GM12891 (cell line): ENCODE data around the gene PLK3.

ENCODE experiments used
- DNase-seq: peaks from one replicate; pipeline ENCODE4 v3.0.0; 2011; ENCODE audit warnings: low spot score; ENCODE audit not compliant: insufficient read length
- FAIRE-seq: peaks from 2 replicates; lab custom pipeline; 2011; peaks lifted over from hg19 to GRCh38; lab: Jason Lieb, UNC
- PAX5 ChIP-seq: IDR thresholded peaks from 2 replicates; pipeline ENCODE4 v1.6.1; 2011; ENCODE audit warnings: low read length, moderate library complexity, mild to moderate bottlenecking; ENCODE audit not compliant: insufficient read depth, severe bottlenecking
- POLR2A ChIP-seq: IDR thresholded peaks from 2 replicates; pipeline ENCODE4 v1.6.1; 2011; ENCODE audit warnings: low read depth, low read length, control low read depth
- POLR2AphosphoS5 ChIP-seq: IDR thresholded peaks from 2 replicates; pipeline ENCODE4 v1.6.1; 2011; ENCODE audit warnings: low read depth, low read length, control low read depth
- POU2F2 ChIP-seq: IDR thresholded peaks from 2 replicates; pipeline ENCODE4 v1.6.1; 2011; ENCODE audit warnings: low read depth, mild to moderate bottlenecking, control low read depth, low read length, moderate library complexity
- SPI1 ChIP-seq: IDR thresholded peaks from 2 replicates; pipeline ENCODE4 v1.6.1; 2011; ENCODE audit warnings: low read depth, low read length, control low read depth
- TAF1 ChIP-seq: IDR thresholded peaks from 2 replicates; pipeline ENCODE4 v1.6.1; 2011; ENCODE audit warnings: low read depth, low read length, control low read depth

Gene PLK3

GRCh38 chr1:44802306-44803061, 2.3 kb downstream of the PLK3 start:
- no peak for DNase-seq
- no peak for TF ChIP-seq POLR2A
- TF ChIP-seq TAF1 = no peak
- no peak; the same call in 1 of the 2 replicates for TF ChIP-seq POLR2AphosphoS5
- no peak for TF ChIP-seq POU2F2
- TF ChIP-seq PAX5 = no peak
- no peak for TF ChIP-seq SPI1
- FAIRE-seq = peak; percentile 69

- TF ChIP-seq PAX5 = no peak
- TF ChIP-seq POU2F2 = no peak
- TF ChIP-seq POLR2A = no peak
- no peak for TF ChIP-seq SPI1
- TF ChIP-seq TAF1 = no peak
- TF ChIP-seq POLR2AphosphoS5 = no peak
- FAIRE-seq (no peak), DNase-seq (no peak)
Measured at GRCh38 chr1:44803062-44803311, 2.8 kb downstream of the PLK3 start.

GRCh38 chr1:44803312-44804095, 3.3 kb downstream of the PLK3 start:
- FAIRE-seq = no peak
- no peak for DNase-seq
- TF ChIP-seq PAX5 = no peak
- no peak for TF ChIP-seq POU2F2
- TF ChIP-seq TAF1 = no peak
- no peak for TF ChIP-seq POLR2AphosphoS5
- TF ChIP-seq POLR2A = no peak
- no peak for TF ChIP-seq SPI1

- DNase-seq = no peak
Measured at GRCh38 chr1:44805311-44806024, 5.3 kb downstream of the PLK3 start.

GRCh38 chr1:44806025-44806703, 6.0 kb downstream of the PLK3 start:
- TF ChIP-seq TAF1 (no peak), POU2F2 (no peak), SPI1 (no peak), PAX5 (no peak), POLR2A (no peak), POLR2AphosphoS5 (no peak)
- DNase-seq (no peak), FAIRE-seq (no peak)

More at GRCh38 chr1:44805311-44806024, 5.3 kb downstream of the PLK3 start:
- no peak for FAIRE-seq
- TF ChIP-seq POLR2A (0 out of 2 replicates have a peak, but pooled peaks have one; percentile 33), SPI1 (no peak), PAX5 (no peak), TAF1 (no peak), POLR2AphosphoS5 (no peak)

GRCh38 chr1:44806704-44807363, 6.7 kb downstream of the PLK3 start, which contains the start of gene DYNLT4:
TSS of gene DYNLT4 (minus strand) at chr1:44807351. CDS start at chr1:44806668, 683 bp downstream.
- DNase-seq (no peak), FAIRE-seq (peak; percentile 16)
- peak; percentile 59; the same call in 1 of the 2 replicates for TF ChIP-seq SPI1
- no peak for TF ChIP-seq TAF1

GRCh38 chr1:44807364-44808062, 7.3 kb downstream of the PLK3 start:
- DNase-seq (no peak), FAIRE-seq (peak; percentile 91)
- TF ChIP-seq SPI1 = peak; percentile 58
- TF ChIP-seq POU2F2 = no peak
- peak; percentile 67; the same call in 1 of the 2 replicates for TF ChIP-seq POLR2A
- TF ChIP-seq TAF1 = no peak
- peak; percentile 76 for TF ChIP-seq POLR2AphosphoS5

- TF ChIP-seq SPI1 (no peak), POLR2A (no peak), PAX5 (no peak), POLR2AphosphoS5 (peak; percentile 0; the same call in 1 of the 2 replicates), POU2F2 (peak; percentile 74), TAF1 (0 out of 2 replicates have a peak, but pooled peaks have one; percentile 31)
- no peak for DNase-seq
- no peak for FAIRE-seq
Measured at GRCh38 chr1:44808063-44808937, 8.1 kb downstream of the PLK3 start, which contains the start of gene BTBD19. TSS of gene BTBD19 (plus strand) at chr1:44808523. CDS start at chr1:44808821, 298 bp downstream.
